GM23248 (cell line): ENCODE results near the gene CTNND2. TPM values are rescaled to one million over a fixed set of nuclear protein-coding genes. Genes with fewer than 3 reads are reported as not detected.

Experiments
- DNase-seq: peaks from one replicate; pipeline ENCODE4 v3.0.0-alpha.2; 2015
- H2AFZ ChIP-seq: fragments of 200-600 bp; sonication (generic); 2 replicates; pipeline ENCODE4 v1.6.1; 2016; ENCODE audit warnings: antibody characterized with exemption
- H3F3A ChIP-seq: fragments of 200-600 bp; sonication (generic); 2 replicates; pipeline ENCODE4 v1.6.1; 2016; ENCODE audit warnings: mild to moderate bottlenecking, antibody characterized with exemption, mixed run types; ENCODE audit not compliant: insufficient read depth
- H3K27ac ChIP-seq: fragments of 200-600 bp; sonication (generic); 2 replicates; pipeline ENCODE4 v1.5.1; 2016; ENCODE audit warnings: mild to moderate bottlenecking
- H3K27me3 ChIP-seq: fragments of 200-600 bp; sonication (generic); replicated peaks from 2 replicates; pipeline ENCODE4 v1.6.1; 2016; ENCODE audit warnings: mild to moderate bottlenecking; ENCODE audit not compliant: insufficient read depth
- H3K36me3 ChIP-seq: fragments of 200-600 bp; sonication (generic); 2 replicates; pipeline ENCODE4 v1.6.1; 2016; ENCODE audit warnings: low read depth, mild to moderate bottlenecking
- H3K4me1 ChIP-seq: fragments of 200-600 bp; sonication (generic); 2 replicates; pipeline ENCODE4 v1.6.1; 2016; ENCODE audit warnings: mild to moderate bottlenecking; ENCODE audit not compliant: insufficient read depth
- H3K4me2 ChIP-seq: fragments of 200-600 bp; sonication (generic); one replicate; pipeline ENCODE4 v1.6.1; 2016; ENCODE audit warnings: mild to moderate bottlenecking; ENCODE audit not compliant: unreplicated experiment
- H3K4me3 ChIP-seq: fragments of 200-600 bp; sonication (generic); 2 replicates; pipeline ENCODE4 v1.5.1; 2016; ENCODE audit warnings: mild to moderate bottlenecking
- H3K79me2 ChIP-seq: fragments of 200-600 bp; sonication (generic); 2 replicates; pipeline ENCODE4 v1.6.1; 2016; ENCODE audit warnings: mild to moderate bottlenecking; ENCODE audit not compliant: insufficient read depth
- H3K9ac ChIP-seq: fragments of 200-600 bp; sonication (generic); 2 replicates; pipeline ENCODE4 v1.6.1; 2016; ENCODE audit warnings: mild to moderate bottlenecking
- H3K9me2 ChIP-seq: fragments of 200-600 bp; sonication (generic); 2 replicates; pipeline ENCODE4 v1.6.1; 2016; ENCODE audit warnings: mixed run types, mild to moderate bottlenecking, moderate library complexity; ENCODE audit not compliant: insufficient read depth
- H3K9me3 ChIP-seq: fragments of 200-600 bp; sonication (generic); one replicate; pipeline ENCODE4 v1.6.1; 2017; ENCODE audit warnings: low read depth
- H4K20me1 ChIP-seq: fragments of 200-600 bp; sonication (generic); 2 replicates; pipeline ENCODE4 v1.6.0; 2016; ENCODE audit not compliant: insufficient read depth
- EZH2 ChIP-seq: fragments of 200-600 bp; sonication (generic); IDR thresholded peaks from 2 replicates; pipeline ENCODE4 v1.6.1; 2018; ENCODE audit warnings: antibody characterized with exemption, mild to moderate bottlenecking; ENCODE audit not compliant: insufficient read depth, poor library complexity, severe bottlenecking
- EZH2phosphoT487 ChIP-seq: fragments of 200-600 bp; sonication (generic); IDR thresholded peaks from 2 replicates; pipeline ENCODE4 v1.6.1; 2018; ENCODE audit warnings: antibody characterized with exemption, moderate library complexity, mild to moderate bottlenecking, low read depth; ENCODE audit not compliant: insufficient read depth
- WGBS, 2 experiments: methylation state at CpG; one replicate each; pipeline ENCODE4 v1.1.6; 2015 to 2017; ENCODE audit warnings: low lambda C conversion rate in 2 of 2, low coverage in 1 of 2; ENCODE audit errors: missing lambda C conversion rate in 2 of 2; 5-methylcytosine and 5-hydroxymethylcytosine counted together
- in situ Hi-C: fragments of 300-500 bp; cut with MboI; formaldehyde crosslinking; loops from 2 replicates; pipeline ENCODE4 v1.15.0; 2020
- polyA plus RNA-seq: library from polyadenylated mRNA; unstranded; fragments of >200 nt; fragmentation: Nextera tagmentation; extraction: Ambion mirVana; gene quantifications from 2 replicates; pipeline ENCODE4 v1.2.1, GENCODE V29; 2016
- total RNA-seq: library from RNA; depleted of rRNA; stranded (reverse); fragments of >200 nt; shearing (Covaris generic); gene quantifications from 2 replicates; pipeline ENCODE4 v1.2.3, GENCODE V29; 2014

The CTNND2 gene
- total and polyA plus RNA-seq, 2 experiments from 2014 or later = not detected

DNA sequence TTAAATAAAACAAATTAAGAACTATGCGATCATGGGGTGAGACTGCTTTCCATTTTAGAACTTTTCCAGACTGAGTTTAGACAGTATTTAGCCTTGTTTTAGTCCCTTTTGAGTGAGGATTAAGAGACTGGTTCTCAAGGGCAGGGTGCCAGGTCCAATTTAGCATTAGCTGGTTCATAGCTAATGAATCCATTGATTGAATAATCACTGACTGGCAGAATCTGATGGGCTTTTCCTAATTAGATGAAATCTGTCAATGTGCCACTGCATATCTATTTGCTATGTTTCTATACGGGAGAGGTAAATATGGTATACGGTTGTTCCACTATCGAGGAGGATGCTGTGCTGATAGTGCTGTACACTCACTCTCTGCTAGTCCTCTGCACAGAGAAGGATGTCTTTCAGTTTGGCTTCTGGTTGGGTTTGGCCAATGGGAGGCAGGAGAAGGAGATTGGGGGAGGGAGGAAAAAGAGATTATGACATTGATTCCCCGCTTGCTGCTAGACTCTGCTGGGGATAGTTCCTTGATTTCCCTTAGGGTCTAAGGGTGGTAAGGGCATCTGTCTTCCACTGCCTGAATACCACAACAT is 496.6 kb downstream of the CTNND2 start:
- H3K79me2 ChIP-seq = no peaks in the 10 kb centered on the region
- H3K27ac ChIP-seq = no peak overlapping the region
- no peaks in the 10 kb centered on the region for H3K9me2 ChIP-seq
- H2AFZ ChIP-seq = no peak overlapping the region
- no peak overlapping the region for H3K9ac ChIP-seq
- no peaks in the 10 kb centered on the region for H3K4me1 ChIP-seq
- H3K4me3 ChIP-seq = no peak overlapping the region
- H3F3A ChIP-seq = no peaks in the 10 kb centered on the region
- DNase-seq = no peak
- no peaks in the 10 kb centered on the region for H4K20me1 ChIP-seq
- no peak overlapping the region for H3K4me2 ChIP-seq
- H3K36me3 ChIP-seq = no peaks in the 10 kb centered on the region
- in situ Hi-C loops = no loop called here
- no peaks in the 10 kb centered on the region for H3K9me3 ChIP-seq
- TF ChIP-seq EZH2phosphoT487 = no peak
- no peak for TF ChIP-seq EZH2
- 49 to 60% methylated on average over 5 of the region's 5 CpGs for WGBS, 2 experiments
- no peaks in the 10 kb centered on the region for H3K27me3 ChIP-seq

DNA sequence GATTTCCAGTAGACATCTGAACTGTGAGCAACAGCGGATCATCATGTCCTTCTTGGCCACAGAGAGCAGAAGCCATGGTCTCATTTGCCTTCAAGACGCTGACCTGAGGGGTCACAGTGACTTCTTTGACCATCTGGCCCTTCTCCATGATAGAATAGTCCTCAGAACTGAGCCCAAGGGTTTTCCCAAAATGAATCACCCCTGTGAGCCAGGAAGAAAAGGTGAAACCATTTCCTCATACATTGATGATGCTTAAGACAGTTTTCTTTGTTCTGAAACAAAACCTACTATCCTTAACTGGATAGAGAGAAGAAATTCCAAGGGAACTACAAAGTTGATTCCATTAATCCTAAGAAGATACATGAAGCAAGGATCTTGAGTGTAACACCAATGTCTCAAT is 503.9 kb downstream of the CTNND2 start:
- Histone ChIP-seq H3K4me2 (no peak overlapping the region), H3K9me2 (no peaks in the 10 kb centered on the region), H3K9me3 (no peaks in the 10 kb centered on the region), H2AFZ (no peak overlapping the region), H4K20me1 (no peaks in the 10 kb centered on the region), H3K27ac (no peak overlapping the region), H3K27me3 (no peaks in the 10 kb centered on the region), H3F3A (no peaks in the 10 kb centered on the region), H3K79me2 (no peaks in the 10 kb centered on the region), H3K9ac (no peak overlapping the region), H3K4me3 (no peak overlapping the region), H3K36me3 (no peaks in the 10 kb centered on the region), H3K4me1 (no peaks in the 10 kb centered on the region)
- DNase-seq = no peak
- TF ChIP-seq EZH2phosphoT487 = no peak
- TF ChIP-seq EZH2 = no peak
- in situ Hi-C loops = no loop called here
- 12 to 18% methylated on average over 2 of the region's 2 CpGs for WGBS, 2 experiments

DNA sequence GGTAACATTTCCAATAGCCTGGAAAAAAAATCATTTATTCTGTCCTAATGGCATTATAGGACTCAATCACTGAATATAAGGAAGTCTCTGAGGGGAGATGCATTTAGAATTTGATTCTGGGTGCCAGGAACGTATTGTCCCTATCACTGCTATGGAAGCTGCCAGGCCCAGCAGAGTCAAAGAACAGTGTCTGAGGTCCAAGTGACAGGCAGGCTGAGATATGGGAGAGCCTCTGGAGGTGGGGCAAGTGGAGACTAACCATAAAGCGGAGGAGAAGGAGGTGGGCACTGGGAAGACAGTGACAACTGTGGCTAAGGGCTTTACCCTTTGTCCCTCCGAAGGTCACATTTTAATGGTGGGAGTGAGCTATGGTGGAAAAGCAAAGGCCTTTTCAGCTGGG is 505.5 kb downstream of the CTNND2 start:
- Histone ChIP-seq H3K79me2 (no peaks in the 10 kb centered on the region), H3K36me3 (no peaks in the 10 kb centered on the region), H2AFZ (no peak overlapping the region), H3K4me2 (no peak overlapping the region), H3K9me2 (no peaks in the 10 kb centered on the region), H4K20me1 (no peaks in the 10 kb centered on the region), H3K27me3 (no peaks in the 10 kb centered on the region), H3F3A (no peaks in the 10 kb centered on the region), H3K27ac (no peak overlapping the region), H3K4me3 (no peak overlapping the region), H3K4me1 (no peaks in the 10 kb centered on the region), H3K9me3 (no peaks in the 10 kb centered on the region), H3K9ac (no peak overlapping the region)
- in situ Hi-C loops = no loop called here
- WGBS, 2 experiments = 7 to 16% methylated on average over 3 of the region's 3 CpGs
- no peak for DNase-seq
- TF ChIP-seq EZH2phosphoT487 = no peak

DNA sequence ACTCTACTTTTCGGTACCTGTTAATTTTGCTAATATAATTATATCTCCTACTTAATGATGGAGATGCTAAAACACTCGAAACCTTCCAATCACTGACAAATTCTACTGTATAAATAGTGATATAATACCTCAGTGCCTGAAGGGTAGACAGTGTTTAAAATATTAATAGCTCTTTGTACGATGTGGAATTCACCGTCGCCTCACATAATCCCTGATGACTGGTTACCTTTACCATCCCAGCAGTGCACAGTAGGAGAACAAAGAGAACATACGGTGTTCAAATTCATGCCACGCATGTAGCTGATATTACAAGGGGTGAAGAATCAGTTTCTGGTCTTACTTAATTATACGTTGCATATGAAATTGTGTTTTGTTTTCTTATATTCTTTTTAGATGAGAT is 506.7 kb downstream of the CTNND2 start:
- no peaks in the 10 kb centered on the region for H3K9me3 ChIP-seq
- TF ChIP-seq EZH2 (no peak), EZH2phosphoT487 (no peak)
- H3K79me2 ChIP-seq = no peaks in the 10 kb centered on the region
- H3F3A ChIP-seq = no peaks in the 10 kb centered on the region
- no peaks in the 10 kb centered on the region for H3K27me3 ChIP-seq
- H3K4me2 ChIP-seq = no peak overlapping the region
- H3K36me3 ChIP-seq = no peaks in the 10 kb centered on the region
- no peak overlapping the region for H3K9ac ChIP-seq
- WGBS, 2 experiments = 47 to 55% methylated on average over 8 of the region's 8 CpGs
- DNase-seq = no peak
- in situ Hi-C loops = no loop called here
- no peaks in the 10 kb centered on the region for H4K20me1 ChIP-seq
- no peak overlapping the region for H3K27ac ChIP-seq
- no peaks in the 10 kb centered on the region for H3K4me1 ChIP-seq
- no peak overlapping the region for H2AFZ ChIP-seq
- H3K4me3 ChIP-seq = no peak overlapping the region
- no peaks in the 10 kb centered on the region for H3K9me2 ChIP-seq

DNA sequence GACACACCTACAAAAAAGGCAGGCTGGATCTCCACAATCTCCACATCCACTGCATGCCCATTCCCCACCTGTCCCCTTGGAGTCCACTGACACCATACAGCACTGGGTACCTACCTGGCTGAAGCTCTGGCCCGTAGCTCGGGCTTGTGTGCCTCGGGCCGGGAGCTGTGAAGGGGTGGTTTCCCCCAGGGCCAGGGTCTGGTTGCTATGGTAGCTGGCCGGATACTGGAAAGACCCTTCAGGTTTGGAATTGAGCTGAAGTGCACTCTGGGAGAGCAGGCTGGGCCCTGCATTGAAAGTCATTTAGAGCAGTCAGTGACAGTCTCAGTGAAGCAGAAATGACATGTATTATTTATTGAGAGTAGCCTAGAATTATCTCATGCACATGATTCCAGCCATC is 507.3 kb downstream of the CTNND2 start:
- no peak overlapping the region for H3K4me2 ChIP-seq
- no peak overlapping the region for H3K27ac ChIP-seq
- H3K36me3 ChIP-seq = no peaks in the 10 kb centered on the region
- H3K79me2 ChIP-seq = no peaks in the 10 kb centered on the region
- no peaks in the 10 kb centered on the region for H3K9me3 ChIP-seq
- no peaks in the 10 kb centered on the region for H3F3A ChIP-seq
- no peak overlapping the region for H3K9ac ChIP-seq
- no peaks in the 10 kb centered on the region for H3K9me2 ChIP-seq
- no peak overlapping the region for H3K4me3 ChIP-seq
- WGBS, 2 experiments = 14 to 19% methylated on average over 5 of the region's 5 CpGs
- no peaks in the 10 kb centered on the region for H4K20me1 ChIP-seq
- TF ChIP-seq EZH2phosphoT487 = no peak
- TF ChIP-seq EZH2 = no peak
- DNase-seq = no peak
- H3K27me3 ChIP-seq = no peaks in the 10 kb centered on the region
- no peak overlapping the region for H2AFZ ChIP-seq
- H3K4me1 ChIP-seq = no peaks in the 10 kb centered on the region
- in situ Hi-C loops = no loop called here
